HuH-7 (cell line): Measurements from ENCODE around the gene FGD2.

Experiments used
- DNase-seq: peaks from one replicate; pipeline ENCODE4 v3.0.0; 2011; ENCODE audit warnings: low spot score

Gene FGD2, protein sequence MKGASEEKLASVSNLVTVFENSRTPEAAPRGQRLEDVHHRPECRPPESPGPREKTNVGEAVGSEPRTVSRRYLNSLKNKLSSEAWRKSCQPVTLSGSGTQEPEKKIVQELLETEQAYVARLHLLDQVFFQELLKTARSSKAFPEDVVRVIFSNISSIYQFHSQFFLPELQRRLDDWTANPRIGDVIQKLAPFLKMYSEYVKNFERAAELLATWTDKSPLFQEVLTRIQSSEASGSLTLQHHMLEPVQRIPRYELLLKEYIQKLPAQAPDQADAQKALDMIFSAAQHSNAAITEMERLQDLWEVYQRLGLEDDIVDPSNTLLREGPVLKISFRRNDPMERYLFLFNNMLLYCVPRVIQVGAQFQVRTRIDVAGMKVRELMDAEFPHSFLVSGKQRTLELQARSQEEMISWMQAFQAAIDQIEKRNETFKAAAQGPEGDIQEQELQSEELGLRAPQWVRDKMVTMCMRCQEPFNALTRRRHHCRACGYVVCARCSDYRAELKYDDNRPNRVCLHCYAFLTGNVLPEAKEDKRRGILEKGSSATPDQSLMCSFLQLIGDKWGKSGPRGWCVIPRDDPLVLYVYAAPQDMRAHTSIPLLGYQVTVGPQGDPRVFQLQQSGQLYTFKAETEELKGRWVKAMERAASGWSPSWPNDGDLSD

DNA sequence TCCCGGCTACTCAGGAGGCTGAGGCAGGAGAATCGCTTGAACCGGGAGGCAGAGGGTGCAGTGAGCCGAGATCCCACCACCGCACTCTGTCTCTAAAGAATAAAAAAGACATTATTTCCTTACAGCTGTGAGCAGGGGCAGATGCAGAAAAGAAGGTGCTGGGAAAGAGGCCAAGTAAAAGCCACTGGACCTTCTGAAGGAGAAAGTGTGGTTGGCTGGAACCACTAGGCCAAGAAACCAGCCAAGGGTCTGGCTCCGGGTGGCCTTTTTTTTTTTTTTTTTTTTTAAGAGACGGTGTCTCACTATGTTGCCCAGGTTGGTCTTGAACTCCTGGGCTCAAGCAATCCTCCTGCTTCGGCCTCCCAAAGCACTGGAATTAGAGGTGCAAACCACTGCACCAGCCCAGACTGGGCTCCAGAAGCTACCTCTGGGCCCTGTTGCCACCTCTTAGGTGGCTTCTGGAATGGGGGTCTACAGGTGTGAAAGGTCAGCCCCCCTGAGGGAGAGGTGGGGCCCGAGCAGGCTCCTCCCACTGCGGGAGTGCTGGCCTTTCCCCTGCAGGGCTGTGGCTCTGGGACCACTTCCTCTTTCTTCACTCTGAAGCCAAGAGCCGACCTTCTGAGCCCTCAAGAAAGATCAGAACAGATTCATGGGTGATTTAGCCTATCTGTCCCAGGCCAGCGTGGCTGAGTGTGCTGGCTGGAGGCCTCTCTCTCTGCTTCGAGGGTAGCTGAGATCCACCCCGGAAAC, at the start of gene FGD2:
Gene FGD2, plus strand, starts transcription at position 595 of the 750 bp plus-strand sequence. CDS start 163 bp downstream, outside the sequence.
- no peak for DNase-seq

DNA sequence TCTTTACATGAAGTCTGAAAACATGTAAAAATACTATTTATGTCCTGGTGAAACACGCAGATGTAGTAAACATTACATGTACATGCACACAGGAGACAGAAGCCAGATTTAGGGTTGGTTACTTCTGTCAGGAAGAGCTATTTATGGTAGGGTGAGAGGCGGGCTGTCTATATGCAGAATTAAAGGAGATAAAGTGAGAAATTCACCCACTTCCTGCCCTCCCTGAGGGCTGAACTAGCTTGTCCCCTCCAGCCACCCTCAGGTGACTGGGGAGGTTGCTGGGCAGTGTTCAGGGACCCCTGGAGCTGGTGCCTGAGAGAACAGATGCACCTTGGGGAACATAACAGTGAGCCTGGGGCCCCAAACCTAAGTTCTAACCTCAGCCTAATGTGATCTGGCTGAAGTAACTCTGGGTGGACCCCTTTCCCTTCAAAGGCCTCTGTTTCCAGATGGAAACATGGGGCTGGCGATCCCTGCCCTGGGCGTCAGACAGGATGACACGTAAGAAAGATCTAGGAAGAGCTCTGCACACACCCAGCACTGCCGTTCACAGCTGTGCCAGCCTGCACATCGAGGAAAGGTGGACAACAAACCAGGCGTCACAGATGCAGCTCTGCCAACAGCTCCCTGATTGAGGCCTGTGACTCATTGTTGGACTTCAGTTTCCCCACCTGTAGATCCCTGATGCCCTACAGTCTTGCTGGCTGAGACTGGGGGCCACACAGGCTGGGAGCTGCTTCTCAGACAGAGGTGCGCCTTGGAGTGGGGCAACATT, 49.6 kb upstream of the FGD2 start:
- no peak for DNase-seq

DNA sequence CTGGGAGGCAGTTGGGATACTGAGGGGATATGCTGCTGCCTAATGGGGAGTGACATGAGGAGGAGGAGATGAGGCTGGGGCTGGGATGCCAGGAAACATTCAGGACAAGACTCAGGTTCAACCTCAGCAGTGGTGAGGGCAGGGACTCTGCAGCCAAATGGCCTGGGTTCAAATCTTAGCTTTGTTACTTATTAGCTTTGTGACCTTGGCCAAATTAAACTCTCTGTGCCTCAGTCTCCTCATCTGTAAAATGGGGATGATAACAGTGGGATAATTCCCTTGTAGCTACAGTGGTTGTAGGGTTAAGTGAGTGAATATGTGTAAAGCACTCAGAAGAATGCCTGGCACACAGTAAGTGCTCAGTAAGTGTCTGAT, 49.0 kb upstream of the FGD2 start:
- no peak for DNase-seq

DNA sequence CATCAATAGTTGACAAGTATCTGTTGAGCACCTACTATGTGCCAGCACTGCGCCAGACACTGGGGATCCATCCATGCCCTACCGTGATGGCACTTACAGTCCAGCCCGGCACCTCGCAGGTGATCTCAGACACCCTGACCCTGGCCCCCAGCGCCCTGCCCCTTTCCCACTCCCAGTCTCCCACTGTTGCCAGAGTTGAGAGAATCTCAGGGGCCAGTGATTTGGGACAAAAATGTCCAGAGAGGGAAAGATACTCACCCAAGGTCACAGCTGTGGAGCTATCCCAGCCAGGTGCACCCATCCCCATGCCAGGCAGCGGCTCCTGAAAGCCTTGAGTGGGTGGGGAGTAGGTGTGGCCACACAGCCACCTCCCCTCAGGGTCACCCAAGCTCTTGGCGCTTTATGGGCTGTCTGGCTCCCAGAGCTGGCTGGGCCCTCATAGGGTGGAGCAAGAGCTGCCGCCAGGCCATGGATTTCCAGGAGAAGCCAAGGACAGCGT, 47.6 kb upstream of the FGD2 start:
- no peak for DNase-seq

DNA sequence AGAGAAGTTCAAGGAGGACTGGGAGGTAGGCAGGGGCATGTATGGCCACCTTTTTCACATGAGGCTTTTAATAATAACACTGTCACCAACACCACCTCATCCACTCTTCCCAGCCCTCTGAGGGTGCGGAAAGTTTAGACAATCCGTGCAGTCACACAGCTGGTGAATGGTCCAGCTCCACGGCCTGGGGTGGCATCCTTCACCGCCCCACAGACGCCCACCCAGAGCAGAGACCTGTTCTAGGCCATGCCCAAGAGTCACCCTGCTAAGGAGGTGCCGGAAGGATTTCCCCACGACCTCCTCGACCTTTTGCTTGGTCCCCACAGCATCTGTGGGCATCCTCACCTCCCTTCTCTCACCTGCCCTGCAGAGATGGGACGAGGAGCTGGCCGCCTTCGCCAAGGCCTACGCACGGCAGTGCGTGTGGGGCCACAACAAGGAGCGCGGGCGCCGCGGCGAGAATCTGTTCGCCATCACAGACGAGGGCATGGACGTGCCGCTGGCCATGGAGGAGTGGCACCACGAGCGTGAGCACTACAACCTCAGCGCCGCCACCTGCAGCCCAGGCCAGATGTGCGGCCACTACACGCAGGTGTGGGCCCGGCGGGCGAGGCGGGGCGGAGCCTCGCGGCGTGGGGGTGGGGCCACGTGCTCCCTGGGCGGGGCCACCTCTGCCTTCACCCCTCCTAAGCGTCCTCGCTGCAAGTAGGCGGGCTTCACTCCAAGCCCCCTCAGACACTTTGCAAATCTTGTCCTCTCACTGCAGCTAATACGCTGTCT, 46.5 kb upstream of the FGD2 start:
- DNase-seq = no peak

DNA sequence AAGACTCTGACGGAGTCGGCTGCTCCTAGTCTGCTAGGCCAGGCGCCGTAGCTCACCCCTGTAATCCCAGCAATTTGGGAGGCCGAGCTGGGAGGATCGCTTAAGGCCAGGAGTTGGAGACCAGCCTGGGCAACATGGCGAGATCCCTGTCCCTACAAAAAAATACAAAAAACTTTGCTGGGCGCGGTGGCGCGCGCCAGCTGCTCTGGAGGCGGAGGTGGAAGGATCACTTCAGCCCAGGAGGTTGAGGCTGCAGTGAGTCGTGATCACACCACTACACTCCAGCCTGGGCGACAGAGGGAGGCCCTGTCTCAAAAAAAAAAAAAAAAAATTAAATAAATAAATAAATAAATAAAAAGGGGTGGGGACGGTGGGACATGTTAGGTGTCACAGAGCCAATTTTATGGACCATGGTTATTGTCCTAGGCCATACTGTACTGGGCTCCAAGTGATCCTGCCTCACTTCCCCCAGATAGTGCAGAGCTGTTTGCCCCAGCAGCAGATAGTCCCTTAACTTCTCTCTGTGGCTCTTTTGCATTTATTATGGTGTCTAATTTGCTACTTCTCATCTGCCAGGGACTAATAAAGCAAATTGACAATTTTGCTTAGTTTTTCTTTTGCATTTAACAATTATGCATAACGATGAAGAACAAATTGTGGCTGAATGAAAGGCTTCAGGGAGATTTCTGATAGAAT, 45.8 kb upstream of the FGD2 start:
- DNase-seq = no peak

DNA sequence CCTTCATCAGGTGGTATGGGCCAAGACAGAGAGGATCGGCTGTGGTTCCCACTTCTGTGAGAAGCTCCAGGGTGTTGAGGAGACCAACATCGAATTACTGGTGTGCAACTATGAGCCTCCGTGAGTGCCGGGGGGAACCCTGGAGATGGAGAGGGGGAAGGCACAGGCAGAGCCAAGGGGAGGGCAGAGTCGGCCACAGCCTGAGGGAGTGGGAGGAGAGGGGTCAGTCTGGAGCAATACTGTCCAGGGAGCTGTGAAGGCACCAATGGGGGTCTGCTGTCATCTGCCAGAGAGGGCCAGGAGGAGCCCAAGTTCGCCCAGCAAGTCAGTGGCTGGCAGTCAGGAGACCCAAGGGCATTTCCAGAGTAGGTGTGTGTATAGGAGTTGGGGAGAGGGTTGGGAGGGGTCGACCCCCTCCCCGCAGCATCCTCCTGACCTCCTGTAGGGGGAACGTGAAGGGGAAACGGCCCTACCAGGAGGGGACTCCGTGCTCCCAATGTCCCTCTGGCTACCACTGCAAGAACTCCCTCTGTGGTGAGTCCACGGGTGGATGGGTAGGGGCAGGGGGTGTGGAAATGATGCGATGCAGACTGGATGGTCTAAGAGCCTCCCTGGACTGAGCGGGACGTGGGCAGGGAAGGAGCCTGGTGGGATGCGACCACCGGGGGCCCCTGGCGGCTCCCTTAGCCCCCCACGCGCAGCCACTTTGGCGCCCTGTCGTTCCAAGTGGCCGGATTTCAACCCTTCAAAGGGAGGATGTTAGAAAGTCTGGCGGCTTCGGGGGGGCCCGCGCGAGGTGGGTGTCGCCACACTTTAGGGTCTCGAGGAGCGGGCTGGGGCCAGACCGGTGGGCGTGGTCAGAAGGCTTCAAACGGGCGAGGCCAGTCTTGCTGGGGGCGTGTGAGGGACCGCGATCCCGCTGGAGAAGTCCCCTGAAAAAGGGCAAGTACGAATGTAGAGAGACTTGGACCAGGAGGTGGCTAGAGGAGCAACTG, 43.7 kb upstream of the FGD2 start:
- DNase-seq = no peak

DNA sequence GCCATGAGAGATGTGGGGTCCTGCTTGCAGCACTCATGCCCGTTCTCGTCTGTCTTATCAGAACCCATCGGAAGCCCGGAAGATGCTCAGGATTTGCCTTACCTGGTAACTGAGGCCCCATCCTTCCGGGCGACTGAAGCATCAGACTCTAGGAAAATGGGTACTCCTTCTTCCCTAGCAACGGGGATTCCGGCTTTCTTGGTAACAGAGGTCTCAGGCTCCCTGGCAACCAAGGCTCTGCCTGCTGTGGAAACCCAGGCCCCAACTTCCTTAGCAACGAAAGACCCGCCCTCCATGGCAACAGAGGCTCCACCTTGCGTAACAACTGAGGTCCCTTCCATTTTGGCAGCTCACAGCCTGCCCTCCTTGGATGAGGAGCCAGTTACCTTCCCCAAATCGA, 42.6 kb upstream of the FGD2 start:
- DNase-seq = no peak

DNA sequence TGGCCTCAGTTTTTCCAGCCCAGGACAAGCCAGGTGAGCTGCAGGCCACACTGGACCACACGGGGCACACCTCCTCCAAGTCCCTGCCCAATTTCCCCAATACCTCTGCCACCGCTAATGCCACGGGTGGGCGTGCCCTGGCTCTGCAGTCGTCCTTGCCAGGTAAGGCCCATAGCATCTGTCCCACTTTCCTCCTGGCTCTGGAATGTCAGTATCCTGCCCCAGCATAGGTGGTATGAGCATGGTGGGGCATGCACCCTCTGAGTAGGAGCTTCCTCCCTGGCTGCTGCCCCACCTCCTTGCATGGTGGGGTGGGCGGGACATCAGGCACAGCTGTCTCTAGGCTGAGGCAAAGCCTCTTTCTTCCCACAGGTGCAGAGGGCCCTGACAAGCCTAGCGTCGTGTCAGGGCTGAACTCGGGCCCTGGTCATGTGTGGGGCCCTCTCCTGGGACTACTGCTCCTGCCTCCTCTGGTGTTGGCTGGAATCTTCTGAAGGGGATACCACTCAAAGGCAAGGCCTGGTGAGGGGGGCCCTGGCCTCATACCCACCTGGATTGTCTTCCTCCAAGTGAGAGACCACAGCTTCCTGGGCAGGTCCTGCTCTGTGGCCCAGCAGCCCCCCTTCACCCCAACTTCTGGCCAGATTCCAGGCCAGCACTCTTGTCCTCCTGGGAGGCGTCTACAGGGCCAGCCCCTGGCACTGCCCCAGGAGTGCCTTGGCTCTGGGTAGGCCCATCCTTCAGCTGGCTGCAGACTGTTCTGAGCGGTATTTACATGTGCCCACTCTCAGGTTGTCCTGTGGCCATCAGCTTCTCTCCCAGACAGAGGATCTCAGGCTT, 41.8 kb upstream of the FGD2 start:
- no peak for DNase-seq

DNA sequence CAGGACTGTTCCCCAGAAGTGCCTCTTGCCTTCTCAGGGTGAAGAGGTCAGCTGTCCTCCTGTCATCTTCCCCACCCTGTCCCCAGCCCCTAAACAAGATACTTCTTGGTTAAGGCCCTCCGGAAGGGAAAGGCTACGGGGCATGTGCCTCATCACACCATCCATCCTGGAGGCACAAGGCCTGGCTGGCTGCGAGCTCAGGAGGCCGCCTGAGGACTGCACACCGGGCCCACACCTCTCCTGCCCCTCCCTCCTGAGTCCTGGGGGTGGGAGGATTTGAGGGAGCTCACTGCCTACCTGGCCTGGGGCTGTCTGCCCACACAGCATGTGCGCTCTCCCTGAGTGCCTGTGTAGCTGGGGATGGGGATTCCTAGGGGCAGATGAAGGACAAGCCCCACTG, 41.1 kb upstream of the FGD2 start:
- no peak for DNase-seq

DNA sequence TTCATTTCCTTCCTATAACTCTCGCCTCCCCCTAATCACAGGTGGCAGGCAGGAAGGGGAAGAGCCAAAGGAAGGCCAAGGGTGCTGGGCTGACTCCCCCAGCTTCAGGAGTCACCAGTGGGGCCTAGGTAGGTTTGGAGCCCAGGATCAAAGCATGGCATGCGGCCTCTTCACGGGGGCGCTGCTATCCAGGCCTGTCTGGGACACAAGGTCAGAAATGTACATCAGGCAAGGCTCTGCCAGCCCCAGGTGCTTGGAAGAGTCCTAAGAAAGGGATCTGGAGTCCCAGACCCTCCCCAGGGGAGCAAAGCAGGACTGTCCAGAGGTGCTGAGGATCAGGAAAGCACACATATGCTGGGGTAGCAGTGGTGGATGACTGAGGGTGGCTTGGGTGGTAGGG, 40.5 kb upstream of the FGD2 start:
- DNase-seq = no peak

DNA sequence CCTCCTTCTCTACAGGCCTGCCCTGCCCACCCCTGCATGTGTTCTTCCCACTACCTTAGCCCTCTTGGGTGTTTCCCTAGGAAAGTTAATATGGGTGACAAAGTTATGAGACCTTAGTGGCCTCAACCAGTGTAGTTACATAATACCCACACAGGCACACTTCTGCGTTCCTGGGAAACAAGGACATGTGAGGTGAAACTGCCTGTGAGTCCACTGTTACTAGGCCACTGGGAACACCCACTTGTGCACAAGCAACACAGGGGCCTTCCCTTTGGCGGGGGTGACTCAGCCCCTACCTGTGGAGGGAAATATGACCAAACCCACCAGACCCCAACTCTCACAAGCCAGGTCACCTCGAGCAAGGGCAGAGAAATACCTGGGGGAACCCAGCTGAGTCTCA, 38.2 kb upstream of the FGD2 start:
- DNase-seq = no peak

DNA sequence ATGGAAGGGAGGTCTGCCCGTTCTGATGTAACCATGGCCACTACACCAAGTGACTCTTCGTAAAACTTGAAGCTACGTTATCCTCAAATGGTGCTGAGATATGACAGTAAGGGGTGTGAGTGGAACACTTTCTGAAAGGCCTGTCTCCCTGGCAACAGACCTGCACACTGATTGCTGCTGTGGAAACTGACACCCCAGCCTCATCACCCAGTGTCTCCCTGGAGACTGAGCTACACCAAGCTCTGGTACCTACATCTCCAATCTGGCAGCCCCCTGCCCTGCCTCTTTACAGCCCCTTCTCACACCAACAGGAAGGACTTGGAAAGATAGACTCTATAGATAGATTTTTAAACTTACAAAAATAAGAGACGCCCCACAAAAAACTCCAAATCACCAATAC, 37.7 kb upstream of the FGD2 start:
- no peak for DNase-seq

DNA sequence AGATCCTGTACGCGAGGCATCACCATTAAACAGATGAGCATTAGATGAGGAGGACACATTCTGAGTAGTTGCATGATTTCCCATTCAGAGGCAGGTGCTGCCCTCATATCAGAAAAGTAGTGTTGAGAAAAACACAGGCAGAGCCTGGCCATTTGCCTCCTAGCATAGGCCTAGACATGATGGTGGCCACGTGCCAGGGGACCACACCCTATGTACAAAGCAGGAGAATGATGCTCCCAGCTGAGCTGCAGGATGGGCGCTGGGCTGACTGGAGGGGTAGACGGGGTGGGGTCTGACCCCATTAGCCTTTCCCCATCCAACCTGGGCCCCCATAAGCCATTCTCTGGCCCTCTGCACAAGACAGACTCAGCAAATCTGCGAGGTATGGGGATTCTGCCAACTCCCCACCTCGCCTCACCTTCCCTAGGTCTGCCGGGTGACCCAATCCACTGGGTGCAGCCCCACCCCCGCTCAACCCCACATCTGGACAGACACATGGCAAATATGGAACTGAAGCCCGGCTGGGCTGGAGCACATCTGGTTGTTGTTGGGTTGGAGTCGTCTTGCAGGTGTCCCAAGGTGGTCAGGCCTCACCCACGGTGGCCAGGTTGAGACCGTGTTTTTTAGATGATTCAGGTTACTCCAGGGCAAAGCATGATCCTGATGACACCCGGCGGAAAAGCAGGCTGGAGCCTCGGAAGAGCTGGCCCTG, 37.0 kb upstream of the FGD2 start:
- no peak for DNase-seq

DNA sequence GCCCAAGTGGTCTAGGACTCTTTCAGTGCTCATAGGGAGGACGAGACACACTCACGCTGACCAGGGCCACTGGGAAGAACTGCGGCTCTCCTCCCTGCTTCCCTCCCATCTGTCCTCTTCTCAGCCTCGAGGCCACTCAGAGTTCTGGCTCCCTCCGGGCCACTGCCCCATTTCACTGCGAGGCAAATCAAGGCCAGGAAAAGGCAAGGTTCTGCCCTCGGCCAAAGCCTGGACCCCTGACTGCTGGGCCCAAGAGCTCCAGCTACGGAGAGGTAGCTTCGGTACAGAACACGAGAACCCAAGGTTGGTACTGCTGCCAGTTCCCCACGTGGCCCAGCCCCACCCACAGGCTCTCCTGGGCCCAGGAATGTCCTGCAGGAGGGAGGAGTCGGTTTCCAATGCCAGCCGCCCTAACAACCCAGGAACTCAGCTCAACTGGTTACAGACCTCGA, 36.2 kb upstream of the FGD2 start:
- DNase-seq = no peak

DNA sequence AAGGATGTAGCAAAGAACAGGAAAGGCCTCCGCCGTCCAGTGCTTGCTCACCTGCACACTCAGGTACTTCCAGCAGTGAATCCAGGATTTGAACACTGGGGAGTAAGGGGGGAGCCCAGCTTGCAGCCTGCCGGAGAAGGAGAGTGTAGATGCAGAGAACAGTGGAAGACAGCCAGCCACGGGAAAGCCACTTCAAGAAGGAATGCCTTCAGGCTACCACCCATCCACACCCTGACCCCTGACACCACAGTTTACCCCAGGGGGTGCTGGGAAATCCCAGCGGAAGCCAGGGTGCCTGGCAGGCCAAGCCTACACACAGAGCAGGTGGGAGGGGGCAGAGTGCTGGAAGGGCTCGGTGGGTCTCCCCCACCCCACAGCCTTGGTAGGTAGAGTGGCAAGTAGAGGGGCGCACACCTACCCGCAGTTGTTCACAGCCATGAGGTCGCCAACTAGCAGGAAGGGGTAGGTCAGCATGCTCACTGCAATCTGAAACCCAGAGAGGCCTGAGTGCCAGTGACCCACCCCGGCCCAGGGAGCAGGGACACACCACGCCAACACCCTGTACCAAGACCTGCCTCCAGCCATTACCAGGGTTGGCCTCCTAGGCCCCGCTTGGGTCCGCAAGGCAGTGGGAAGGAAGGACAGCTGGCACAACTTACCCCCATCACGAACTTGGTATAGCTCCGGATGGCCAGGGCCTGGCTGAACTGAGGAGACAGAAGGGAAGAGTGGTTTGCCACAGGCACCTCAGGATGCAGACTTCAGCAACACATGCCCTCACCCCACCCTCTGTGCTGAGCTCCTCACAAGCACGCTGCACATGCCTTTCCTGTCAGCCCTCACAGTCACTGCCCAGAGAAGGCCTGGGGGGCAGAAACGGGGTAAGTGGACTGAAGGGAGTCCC, 35.2 kb upstream of the FGD2 start:
- no peak for DNase-seq
